HG02588 (cell line): ENCODE results near the gene METTL21C.

Experiments used
- ATAC-seq: cut with Tn5 transposase; IDR thresholded peaks from one replicate; pipeline ENCODE4 v1.9.1; 2021; ENCODE audit warnings: mild to moderate bottlenecking, moderate library complexity; ENCODE audit not compliant: unreplicated experiment

METTL21C gene

GRCh38 chr13:102667911-102668310, 26.9 kb downstream of the METTL21C start:
- ATAC-seq = no peak

GRCh38 chr13:102667023-102667422, 27.8 kb downstream of the METTL21C start:
- no peak for ATAC-seq

GRCh38 chr13:102659168-102659713, 35.6 kb downstream of the METTL21C start:
- ATAC-seq = no peak

DNA sequence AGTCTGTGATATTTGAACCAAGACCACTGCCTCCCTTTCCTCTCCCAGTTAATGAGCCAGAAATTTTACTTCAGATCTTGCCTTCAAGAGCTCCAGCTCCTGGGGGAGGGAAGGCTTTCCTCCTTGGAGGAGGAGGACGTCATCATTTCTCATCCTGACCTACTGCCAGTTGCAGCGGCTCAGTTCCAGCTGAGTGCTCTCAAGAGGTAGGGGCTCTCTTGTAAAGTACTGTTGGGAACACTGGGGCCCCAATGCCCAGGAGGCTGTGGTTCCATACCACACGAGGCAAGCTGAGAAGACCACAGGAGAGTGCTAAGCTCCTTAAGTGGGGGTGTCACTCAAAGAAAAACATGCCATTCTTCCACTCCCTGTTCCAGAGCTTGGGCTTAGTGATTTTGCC, 36.2 kb downstream of the METTL21C start:
- ATAC-seq = no peak

GRCh38 chr13:102657630-102658029, 37.2 kb downstream of the METTL21C start:
- ATAC-seq = no peak

DNA sequence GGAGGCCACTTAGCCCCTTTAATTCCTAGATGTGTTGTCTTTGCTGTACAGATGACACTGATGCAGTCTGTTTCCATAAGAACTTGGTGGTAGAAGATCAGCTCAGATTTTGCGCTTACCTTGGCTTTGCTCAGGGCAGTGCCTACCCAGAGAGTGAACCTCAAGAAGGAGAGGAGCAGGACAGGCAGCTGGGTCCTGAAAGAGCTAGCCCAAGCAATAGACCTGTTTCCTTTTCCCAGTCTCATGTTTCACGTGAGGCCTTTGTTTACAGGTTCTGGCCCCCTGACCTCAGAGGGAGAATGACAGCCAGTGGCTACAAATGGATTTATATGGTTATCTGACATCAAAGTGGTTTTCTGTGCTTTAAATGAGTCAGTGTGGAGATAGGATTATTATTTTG, 40.1 kb downstream of the METTL21C start:
- ATAC-seq = no peak

- no peak for ATAC-seq
Measured at GRCh38 chr13:102651892-102652291, 43.0 kb downstream of the METTL21C start.

DNA sequence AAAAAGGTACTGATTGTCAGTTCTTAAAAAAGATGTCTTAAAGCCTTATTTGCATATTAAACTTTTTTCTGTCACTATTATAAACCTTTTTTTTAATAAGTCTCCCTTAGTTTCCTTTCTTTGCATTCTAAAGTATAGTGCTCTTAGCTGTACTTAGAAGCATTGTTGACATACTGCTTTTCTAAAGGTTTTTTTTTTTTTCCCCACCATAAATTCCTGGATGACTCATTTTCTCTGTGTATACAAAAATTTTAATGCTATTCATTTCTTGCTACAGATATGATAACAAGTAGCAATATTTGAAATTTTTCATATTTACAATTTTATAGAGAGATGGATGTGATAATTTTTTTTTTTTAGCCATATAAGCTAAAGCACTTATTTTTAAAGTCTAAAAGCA, 43.5 kb downstream of the METTL21C start:
- ATAC-seq = no peak

DNA sequence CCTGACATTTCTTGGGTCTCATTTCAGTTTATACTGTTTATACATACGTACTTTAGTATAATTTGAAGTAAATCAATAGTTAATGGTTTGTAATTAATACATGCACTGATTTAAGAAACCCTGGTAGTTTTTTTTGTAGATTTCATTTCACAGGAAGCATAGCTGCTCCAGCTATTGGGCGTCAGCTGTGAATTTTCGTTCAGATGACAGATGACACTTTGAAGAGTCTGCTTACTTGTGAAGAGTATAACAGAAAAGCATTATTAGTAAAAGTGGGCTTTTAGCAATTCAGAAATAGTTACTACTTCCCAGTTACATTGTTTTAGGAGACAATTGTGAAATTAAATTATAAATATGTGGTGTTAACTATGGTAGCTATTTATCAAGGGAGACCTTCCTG, 44.4 kb downstream of the METTL21C start:
- no peak for ATAC-seq

- no peak for ATAC-seq
Measured at GRCh38 chr13:102648046-102648445, 46.8 kb downstream of the METTL21C start.

- no peak for ATAC-seq
Measured at GRCh38 chr13:102645701-102646100, 49.1 kb downstream of the METTL21C start.

- ATAC-seq = no peak
Measured at GRCh38 chr13:102643656-102644055, 51.2 kb downstream of the METTL21C start.

DNA sequence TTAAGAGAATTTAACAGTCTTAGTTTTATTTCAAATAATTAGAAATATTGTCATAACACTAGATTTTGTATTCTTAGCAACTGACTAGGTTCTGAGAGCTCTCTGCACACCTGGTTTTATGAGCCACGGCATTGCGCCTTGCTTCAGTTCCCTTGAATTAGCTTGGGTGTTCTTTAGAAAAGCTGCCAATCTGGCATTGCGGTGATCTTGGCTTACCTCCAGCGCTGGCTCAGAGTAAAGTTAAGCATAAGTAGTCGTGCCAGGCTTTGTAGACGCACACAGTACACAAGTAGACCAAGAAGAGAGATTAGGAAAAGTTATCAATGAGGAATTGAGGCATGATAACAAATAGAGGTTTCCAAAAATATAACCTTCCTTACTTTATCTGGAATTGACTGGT, 52.4 kb downstream of the METTL21C start:
- ATAC-seq = no peak

- ATAC-seq = no peak
Measured at GRCh38 chr13:102642029-102642428, 52.8 kb downstream of the METTL21C start.

GRCh38 chr13:102638741-102639140, 56.1 kb downstream of the METTL21C start:
- ATAC-seq = no peak
